ENCODE measurements around the gene GOLGA3. TPM values are rescaled to one million over a fixed set of nuclear protein-coding genes. Genes with fewer than 3 reads are reported as not detected.
A peak's percentile ranks its signal among the peaks of the same experiment; 100 is the strongest.

Gene GOLGA3
- total RNA-seq, 2 donors from 2014 or later, result 38.2 to 43.5 TPM

DNA sequence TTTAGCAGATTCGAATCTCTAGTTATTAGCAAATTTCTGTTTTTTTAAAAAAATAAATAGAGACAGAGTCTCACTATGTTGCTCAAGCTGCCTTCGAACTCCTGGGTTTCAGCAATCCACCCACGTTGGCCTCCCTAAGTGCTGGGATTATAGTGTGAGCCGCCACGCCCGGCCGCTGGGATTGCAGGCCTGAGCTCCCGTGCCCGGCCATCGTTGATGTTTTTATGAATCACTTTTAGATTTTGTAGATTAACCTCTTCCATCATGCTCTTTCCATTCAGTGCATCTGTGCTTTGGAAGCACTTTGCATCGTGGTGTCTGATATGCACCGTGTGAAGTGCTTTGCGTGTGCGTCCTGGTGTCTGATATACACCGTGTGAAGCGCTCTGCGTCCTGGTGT, 97.1 kb downstream of the GOLGA3 start:
- H3K4me3 ChIP-seq (ENCODE audit: low read length), result no peak overlapping the region
- WGBS, 2 experiments (ENCODE audit: insufficient coverage in 1 of 2, insufficient read length in 1 of 2), result 90 to 97% methylated on average over 15 to 17 of the region's 17 CpGs
- Mint-ChIP-seq H3K27ac (no peak overlapping the region), H3K4me1 (no peaks in the 10 kb centered on the region), H3K36me3 (ENCODE audit: low read depth) (peaks cover 87% of the 10 kb centered on the region), H3K27me3 (ENCODE audit: insufficient read depth) (no peaks in the 10 kb centered on the region), H3K4me3 (no peak overlapping the region), H3K9me3 (peaks cover 16% of the 10 kb centered on the region)
- H3K27ac ChIP-seq (ENCODE audit: low read depth, low read length), result no peak overlapping the region
- TF ChIP-seq, protein P1, sequence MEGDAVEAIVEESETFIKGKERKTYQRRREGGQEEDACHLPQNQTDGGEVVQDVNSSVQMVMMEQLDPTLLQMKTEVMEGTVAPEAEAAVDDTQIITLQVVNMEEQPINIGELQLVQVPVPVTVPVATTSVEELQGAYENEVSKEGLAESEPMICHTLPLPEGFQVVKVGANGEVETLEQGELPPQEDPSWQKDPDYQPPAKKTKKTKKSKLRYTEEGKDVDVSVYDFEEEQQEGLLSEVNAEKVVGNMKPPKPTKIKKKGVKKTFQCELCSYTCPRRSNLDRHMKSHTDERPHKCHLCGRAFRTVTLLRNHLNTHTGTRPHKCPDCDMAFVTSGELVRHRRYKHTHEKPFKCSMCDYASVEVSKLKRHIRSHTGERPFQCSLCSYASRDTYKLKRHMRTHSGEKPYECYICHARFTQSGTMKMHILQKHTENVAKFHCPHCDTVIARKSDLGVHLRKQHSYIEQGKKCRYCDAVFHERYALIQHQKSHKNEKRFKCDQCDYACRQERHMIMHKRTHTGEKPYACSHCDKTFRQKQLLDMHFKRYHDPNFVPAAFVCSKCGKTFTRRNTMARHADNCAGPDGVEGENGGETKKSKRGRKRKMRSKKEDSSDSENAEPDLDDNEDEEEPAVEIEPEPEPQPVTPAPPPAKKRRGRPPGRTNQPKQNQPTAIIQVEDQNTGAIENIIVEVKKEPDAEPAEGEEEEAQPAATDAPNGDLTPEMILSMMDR (conservative IDR thresholded peaks at IDR 0.05), result no peak
- DNase-seq, result no peak
- peaks cover 85% of the 10 kb centered on the region for H3K36me3 ChIP-seq (ENCODE audit: control insufficient read depth, insufficient read depth, low read length)
- no peaks in the 10 kb centered on the region for H3K27me3 ChIP-seq (ENCODE audit: control insufficient read depth, insufficient read depth, low read length, poor library complexity, severe bottlenecking)
- no peaks in the 10 kb centered on the region for H3K4me1 ChIP-seq (ENCODE audit: control insufficient read depth, insufficient read depth, low read length)
- no peak overlapping the region for H3K9ac ChIP-seq (ENCODE audit: extremely low read depth, low read length, poor library complexity, severe bottlenecking)
- peaks cover 4% of the 10 kb centered on the region for H3K9me3 ChIP-seq (ENCODE audit: control insufficient read depth, low read length)

DNA sequence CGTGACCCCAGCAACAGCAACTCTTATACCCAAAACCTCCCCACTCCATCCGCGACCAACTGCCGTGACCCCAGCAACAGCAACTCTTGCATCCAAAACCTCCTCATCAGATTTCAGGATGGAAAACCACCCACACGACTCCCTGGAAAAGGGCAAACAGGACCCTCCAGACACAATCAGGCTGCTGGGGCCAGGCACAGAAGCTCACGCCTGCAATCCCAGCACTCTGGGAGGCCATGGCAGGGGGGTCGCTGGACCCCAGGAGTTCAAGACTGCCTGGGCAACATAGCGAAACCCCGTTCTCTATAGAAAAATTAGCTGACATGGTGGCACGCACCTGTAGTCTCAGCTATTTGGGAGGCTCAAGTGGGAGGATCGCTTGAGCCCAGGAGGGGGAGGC, 98.3 kb downstream of the GOLGA3 start:
- H3K9ac ChIP-seq (ENCODE audit: extremely low read depth, low read length, poor library complexity, severe bottlenecking), result no peak overlapping the region
- no peak overlapping the region for H3K4me3 Mint-ChIP-seq
- no peak overlapping the region for H3K27ac Mint-ChIP-seq
- H3K27me3 Mint-ChIP-seq (ENCODE audit: insufficient read depth), result no peaks in the 10 kb centered on the region
- peaks cover 4% of the 10 kb centered on the region for H3K9me3 ChIP-seq (ENCODE audit: control insufficient read depth, low read length)
- no peak overlapping the region for H3K4me3 ChIP-seq (ENCODE audit: low read length)
- H3K27me3 ChIP-seq (ENCODE audit: control insufficient read depth, insufficient read depth, low read length, poor library complexity, severe bottlenecking), result no peaks in the 10 kb centered on the region
- no peaks in the 10 kb centered on the region for H3K4me1 ChIP-seq (ENCODE audit: control insufficient read depth, insufficient read depth, low read length)
- TF ChIP-seq, protein P1 (conservative IDR thresholded peaks at IDR 0.05), result no peak
- peaks cover 16% of the 10 kb centered on the region for H3K9me3 Mint-ChIP-seq
- no peaks in the 10 kb centered on the region for H3K4me1 Mint-ChIP-seq
- 94 to 95% methylated on average over 7 to 11 of the region's 11 CpGs for WGBS, 2 experiments (ENCODE audit: insufficient coverage in 1 of 2, insufficient read length in 1 of 2)
- peaks cover 87% of the 10 kb centered on the region for H3K36me3 ChIP-seq (ENCODE audit: control insufficient read depth, insufficient read depth, low read length)
- peaks cover 89% of the 10 kb centered on the region for H3K36me3 Mint-ChIP-seq (ENCODE audit: low read depth)
- H3K27ac ChIP-seq (ENCODE audit: low read depth, low read length), result no peak overlapping the region
- peak; percentile 41 for DNase-seq

GRCh38 chr12:132729541-132730320, 98.9 kb downstream of the GOLGA3 start:
- peaks cover 88% of the 10 kb centered on the region for H3K36me3 Mint-ChIP-seq (ENCODE audit: low read depth)
- H3K9ac ChIP-seq (ENCODE audit: extremely low read depth, low read length, poor library complexity, severe bottlenecking), result no peak overlapping the region
- H3K9me3 Mint-ChIP-seq, result peaks cover 16% of the 10 kb centered on the region
- H3K9me3 ChIP-seq (ENCODE audit: control insufficient read depth, low read length), result peaks cover 4% of the 10 kb centered on the region
- H3K27me3 Mint-ChIP-seq (ENCODE audit: insufficient read depth), result no peaks in the 10 kb centered on the region
- peaks cover 87% of the 10 kb centered on the region for H3K36me3 ChIP-seq (ENCODE audit: control insufficient read depth, insufficient read depth, low read length)
- no peak overlapping the region for H3K27ac Mint-ChIP-seq
- H3K27ac ChIP-seq (ENCODE audit: low read depth, low read length), result no peak overlapping the region
- TF ChIP-seq, protein P1 (conservative IDR thresholded peaks at IDR 0.05), result no peak
- 94 to 96% methylated on average over 23 to 24 of the region's 24 CpGs for WGBS, 2 experiments (ENCODE audit: insufficient coverage in 1 of 2, insufficient read length in 1 of 2)
- H3K4me1 Mint-ChIP-seq, result no peaks in the 10 kb centered on the region
- no peak overlapping the region for H3K4me3 ChIP-seq (ENCODE audit: low read length)
- H3K4me3 Mint-ChIP-seq, result no peak overlapping the region
- no peaks in the 10 kb centered on the region for H3K27me3 ChIP-seq (ENCODE audit: control insufficient read depth, insufficient read depth, low read length, poor library complexity, severe bottlenecking)
- DNase-seq, result peak; percentile 49
- no peaks in the 10 kb centered on the region for H3K4me1 ChIP-seq (ENCODE audit: control insufficient read depth, insufficient read depth, low read length)
